ENCODE data around the gene LAMA2. TPM values are rescaled to one million over a fixed set of nuclear protein-coding genes. Genes with fewer than 3 reads are reported as not detected.

LAMA2 gene
- total and polyA plus RNA-seq, 7 donors, result 0.46 to 131 (median 59.6) TPM

- no peaks in the 10 kb centered on the region for H3K4me1 ChIP-seq
- TF ChIP-seq CTCF (IDR thresholded peaks at IDR 0.05), result no peak
- no peak for TF ChIP-seq POLR2A (IDR thresholded peaks at IDR 0.05)
- no peak for TF ChIP-seq POLR2AphosphoS5 (IDR thresholded peaks at IDR 0.05)
- no peak for TF ChIP-seq EP300 (IDR thresholded peaks at IDR 0.05)
- no peaks in the 10 kb centered on the region for H3K9me3 ChIP-seq
- H3K4me3 ChIP-seq, result no peak overlapping the region
- H3K27me3 ChIP-seq, result no peaks in the 10 kb centered on the region
- H3K36me3 ChIP-seq, result no peaks in the 10 kb centered on the region
- intact Hi-C loops (cut with DNase I), result no loop called here
- 62 to 81% methylated on average over 2 of the region's 2 CpGs for WGBS, 2 donors
- no peak for DNase-seq
- no peak overlapping the region for H3K27ac ChIP-seq
Observed at GRCh38 chr6:129542705-129543104, 659.8 kb downstream of the LAMA2 start.

GRCh38 chr6:129543981-129544380 lies 661.0 kb downstream of the LAMA2 start:
- Histone ChIP-seq H3K36me3 (no peaks in the 10 kb centered on the region), H3K4me3 (no peak overlapping the region), H3K4me1 (no peaks in the 10 kb centered on the region), H3K27me3 (no peaks in the 10 kb centered on the region), H3K27ac (no peak overlapping the region), H3K9me3 (no peaks in the 10 kb centered on the region)
- DNase-seq, result no peak
- no peak for TF ChIP-seq CTCF (IDR thresholded peaks at IDR 0.05)
- no peak for TF ChIP-seq POLR2AphosphoS5 (IDR thresholded peaks at IDR 0.05)
- TF ChIP-seq EP300 (IDR thresholded peaks at IDR 0.05), result no peak
- TF ChIP-seq POLR2A (IDR thresholded peaks at IDR 0.05), result no peak
- 79 to 90% methylated on average over 2 of the region's 2 CpGs for WGBS, 2 donors
- intact Hi-C loops (cut with DNase I), result no loop called here

GRCh38 chr6:129544892-129545612 lies 662.1 kb downstream of the LAMA2 start:
- 93 to 94% methylated on average over 8 of the region's 8 CpGs for WGBS, 2 donors

GRCh38 chr6:129546702-129547101 lies 663.8 kb downstream of the LAMA2 start:
- no peak overlapping the region for H3K4me3 ChIP-seq
- no peaks in the 10 kb centered on the region for H3K36me3 ChIP-seq
- no peaks in the 10 kb centered on the region for H3K9me3 ChIP-seq
- intact Hi-C loops (cut with DNase I), result no loop called here
- no peak for TF ChIP-seq EP300 (IDR thresholded peaks at IDR 0.05)
- TF ChIP-seq POLR2AphosphoS5 (IDR thresholded peaks at IDR 0.05), result no peak
- no peak for TF ChIP-seq CTCF (IDR thresholded peaks at IDR 0.05)
- no peak for TF ChIP-seq POLR2A (IDR thresholded peaks at IDR 0.05)
- H3K27ac ChIP-seq, result no peak overlapping the region
- WGBS, 2 donors, result 83% methylated on average over 4 of the region's 4 CpGs
- no peak for DNase-seq
- H3K4me1 ChIP-seq, result no peaks in the 10 kb centered on the region
- no peaks in the 10 kb centered on the region for H3K27me3 ChIP-seq

More at GRCh38 chr6:129544892-129545612, 662.1 kb downstream of the LAMA2 start:
- H3K36me3 ChIP-seq, result no peaks in the 10 kb centered on the region
- H3K4me3 ChIP-seq, result no peak overlapping the region
- intact Hi-C loops (cut with DNase I), result no loop called here
- no peaks in the 10 kb centered on the region for H3K4me1 ChIP-seq
- no peak for DNase-seq
- no peak overlapping the region for H3K27ac ChIP-seq
- TF ChIP-seq POLR2A (IDR thresholded peaks at IDR 0.05) (no peak), CTCF (IDR thresholded peaks at IDR 0.05) (no peak), EP300 (IDR thresholded peaks at IDR 0.05) (no peak), POLR2AphosphoS5 (IDR thresholded peaks at IDR 0.05) (no peak)
- H3K27me3 ChIP-seq, result no peaks in the 10 kb centered on the region
- no peaks in the 10 kb centered on the region for H3K9me3 ChIP-seq

GRCh38 chr6:129551486-129551885 lies 668.5 kb downstream of the LAMA2 start:
- intact Hi-C loops (cut with DNase I), result no loop called here
- no peaks in the 10 kb centered on the region for H3K27me3 ChIP-seq
- H3K27ac ChIP-seq, result no peak overlapping the region
- no peak overlapping the region for H3K4me3 ChIP-seq
- H3K36me3 ChIP-seq, result no peaks in the 10 kb centered on the region
- no peaks in the 10 kb centered on the region for H3K4me1 ChIP-seq
- no peak for TF ChIP-seq CTCF (IDR thresholded peaks at IDR 0.05)
- TF ChIP-seq EP300 (IDR thresholded peaks at IDR 0.05), result no peak
- no peak for TF ChIP-seq POLR2AphosphoS5 (IDR thresholded peaks at IDR 0.05)
- no peak for TF ChIP-seq POLR2A (IDR thresholded peaks at IDR 0.05)
- WGBS, 2 donors, result 92 to 97% methylated on average over 1 of the region's 1 CpG
- no peaks in the 10 kb centered on the region for H3K9me3 ChIP-seq
- no peak for DNase-seq

All from sigmoid colon (tissue), 7 donors.